Activated CD8-positive, alpha-beta T cell treated with anti-CD3 and anti-CD28 coated beads for 36 hours (primary cell): ENCODE measurements around the gene EML1. TPM values are rescaled to one million over a fixed set of nuclear protein-coding genes. Genes with fewer than 3 reads are reported as not detected.

Source experiments
- ATAC-seq: fragments of 200-7000 bp; cut with Tn5 transposase; one replicate; pipeline ENCODE4 v1.10.0; 2021; ENCODE audit warnings: mild to moderate bottlenecking, moderate library complexity
- CTCF ChIA-PET: fragments of 350-600 bp; sonication (Branson Sonifier 250); formaldehyde crosslinking; loops from one replicate; lab custom pipeline; 2021; ENCODE audit warnings: antibody characterized with exemption; lab: Charles Lee
- POLR2A ChIA-PET: fragments of 350-600 bp; sonication (Branson Sonifier 250); formaldehyde crosslinking; loops from one replicate; lab custom pipeline; 2021; ENCODE audit warnings: antibody characterized with exemption; lab: Charles Lee
- DNase-seq: peaks from one replicate; pipeline ENCODE4 v3.0.0-alpha.2; 2020
- H3K27ac Mint-ChIP-seq: one replicate; pipeline ENCODE4 v1.8.0; 2021; ENCODE audit warnings: mild to moderate bottlenecking, mixed read lengths
- H3K27me3 Mint-ChIP-seq: one replicate; pipeline ENCODE4 v1.8.0; 2021; ENCODE audit warnings: mixed read lengths
- H3K36me3 Mint-ChIP-seq: one replicate; pipeline ENCODE4 v1.8.0; 2021; ENCODE audit warnings: low read depth, mixed read lengths
- H3K4me1 Mint-ChIP-seq: one replicate; pipeline ENCODE4 v1.8.0; 2021; ENCODE audit warnings: low read depth, mixed read lengths
- H3K4me3 Mint-ChIP-seq: one replicate; pipeline ENCODE4 v1.8.0; 2021; ENCODE audit warnings: mild to moderate bottlenecking, moderate library complexity, mixed read lengths
- H3K9me3 Mint-ChIP-seq: one replicate; pipeline ENCODE4 v1.8.0; 2021; ENCODE audit warnings: mixed read lengths
- CTCF ChIP-seq: fragments of 200-600 bp; IDR thresholded peaks from one replicate; pipeline ENCODE4 v1.8.0; 2022; ENCODE audit warnings: antibody characterized with exemption, mild to moderate bottlenecking
- intact Hi-C: fragments of 100-400 bp; cut with micrococcal nuclease; formaldehyde crosslinking; loops from one replicate; pipeline ENCODE4 v1.10.0; 2022
- total RNA-seq, 2 experiments: library from RNA; stranded (reverse); gene quantifications; one replicate each; pipeline ENCODE4 v1.2.3, GENCODE V29; 2021

Gene EML1
- total RNA-seq, 2 experiments from 2014 or later = 0.56 to 0.70 TPM

- Mint-ChIP-seq H3K27ac (no peak overlapping the region), H3K9me3 (no peaks in the 10 kb centered on the region), H3K4me3 (no peak overlapping the region), H3K27me3 (peaks cover 30% of the 10 kb centered on the region), H3K36me3 (no peaks in the 10 kb centered on the region), H3K4me1 (no peaks in the 10 kb centered on the region)
- no peak for TF ChIP-seq CTCF
- intact Hi-C loops = no loop called here
- POLR2A ChIA-PET = no interaction called here
- CTCF ChIA-PET = interaction anchor here (0.9 kb wide), 1 partner anchor 11 kb away, joined by 3 read pairs; no protein-coding TSS in a partner anchor
- ATAC-seq (no peak), DNase-seq (no peak)
Measured at GRCh38 chr14:99803106-99803775, 10.0 kb downstream of the EML1 start.

- no peak overlapping the region for H3K27ac Mint-ChIP-seq
- intact Hi-C loops = no loop called here
- H3K9me3 Mint-ChIP-seq = no peaks in the 10 kb centered on the region
- no peak overlapping the region for H3K4me3 Mint-ChIP-seq
- no peaks in the 10 kb centered on the region for H3K4me1 Mint-ChIP-seq
- H3K36me3 Mint-ChIP-seq = no peaks in the 10 kb centered on the region
- CTCF ChIA-PET = interaction anchor here (0.9 to 1.0 kb wide), 2 partner anchors 10 to 95 kb away, joined by 3 read pairs; no protein-coding TSS in a partner anchor
- DNase-seq = no peak
- peaks cover 29% of the 10 kb centered on the region for H3K27me3 Mint-ChIP-seq
- POLR2A ChIA-PET = no interaction called here
- TF ChIP-seq CTCF = no peak
- no peak for ATAC-seq
Measured at GRCh38 chr14:99803803-99804202, 10.6 kb downstream of the EML1 start.

- no peak for DNase-seq
- intact Hi-C loops = no loop called here
- no peak for TF ChIP-seq CTCF
- Mint-ChIP-seq H3K9me3 (no peaks in the 10 kb centered on the region), H3K27me3 (peaks cover 25% of the 10 kb centered on the region), H3K36me3 (no peaks in the 10 kb centered on the region), H3K4me1 (no peaks in the 10 kb centered on the region), H3K27ac (no peak overlapping the region), H3K4me3 (no peak overlapping the region)
- ChIA-PET CTCF (interaction anchor here (1.0 kb wide), 1 partner anchor 21 kb away, joined by 3 read pairs; no protein-coding TSS in a partner anchor), POLR2A (interaction anchor here (0.6 kb wide), 1 partner anchor 31 kb away, joined by 3 read pairs; no protein-coding TSS in a partner anchor)
- no peak for ATAC-seq
Measured at GRCh38 chr14:99805757-99806439, 12.7 kb downstream of the EML1 start.

- H3K36me3 Mint-ChIP-seq = no peaks in the 10 kb centered on the region
- TF ChIP-seq CTCF = no peak
- peaks cover 22% of the 10 kb centered on the region for H3K27me3 Mint-ChIP-seq
- H3K27ac Mint-ChIP-seq = no peak overlapping the region
- POLR2A ChIA-PET = no interaction called here
- DNase-seq (no peak), ATAC-seq (no peak)
- intact Hi-C loops = no loop called here
- H3K4me3 Mint-ChIP-seq = no peak overlapping the region
- no peaks in the 10 kb centered on the region for H3K9me3 Mint-ChIP-seq
- CTCF ChIA-PET = no interaction called here
- H3K4me1 Mint-ChIP-seq = no peaks in the 10 kb centered on the region
Measured at GRCh38 chr14:99806836-99807235, 13.6 kb downstream of the EML1 start.
